GM23338 (cell line): Measurements from ENCODE around the gene FGGY. TPM values are rescaled to one million over a fixed set of nuclear protein-coding genes. Genes with fewer than 3 reads are reported as not detected.

ENCODE experiments used
- ATAC-seq: fragments of 200-7000 bp; cut with Tn5 transposase; 3 replicates; pipeline ENCODE4 v1.9.1; 2020
- DNase-seq: peaks from one replicate; pipeline ENCODE4 v3.0.0-alpha.2; 2015; ENCODE audit warnings: low spot score
- H2AFZ ChIP-seq: fragments of 200-600 bp; sonication (generic); 2 replicates; pipeline ENCODE4 v1.8.0; 2016; ENCODE audit warnings: antibody characterized with exemption, mild to moderate bottlenecking, moderate library complexity
- H3F3A ChIP-seq: fragments of 200-600 bp; sonication (generic); replicated peaks from 2 replicates; pipeline ENCODE4 v1.8.0; 2017; ENCODE audit warnings: antibody characterized with exemption, mixed run types, low read depth
- H3K27ac ChIP-seq: fragments of 200-600 bp; sonication (generic); 2 replicates; pipeline ENCODE4 v1.6.1; 2016; ENCODE audit warnings: low read depth
- H3K27me3 ChIP-seq: fragments of 200-600 bp; sonication (generic); 2 replicates; pipeline ENCODE4 v1.8.0; 2016; ENCODE audit warnings: mild to moderate bottlenecking, mixed run types, moderate library complexity; ENCODE audit not compliant: insufficient read depth
- H3K36me3 ChIP-seq: fragments of 200-600 bp; sonication (generic); 2 replicates; pipeline ENCODE4 v1.8.0; 2016; ENCODE audit warnings: mild to moderate bottlenecking; ENCODE audit not compliant: insufficient read depth
- H3K4me1 ChIP-seq: fragments of 200-600 bp; sonication (generic); 2 replicates; pipeline ENCODE4 v1.8.0; 2016; ENCODE audit warnings: mild to moderate bottlenecking, moderate library complexity; ENCODE audit not compliant: insufficient read depth
- H3K4me2 ChIP-seq: fragments of 200-600 bp; sonication (generic); 2 replicates; pipeline ENCODE4 v1.7.1; 2017; ENCODE audit warnings: mixed run types
- H3K4me3 ChIP-seq: fragments of 200-600 bp; sonication (generic); 2 replicates; pipeline ENCODE4 v1.6.1; 2016; ENCODE audit warnings: mixed run types
- H3K79me2 ChIP-seq: fragments of 200-600 bp; sonication (generic); replicated peaks from 2 replicates; pipeline ENCODE4 v1.8.0; 2017; ENCODE audit warnings: mild to moderate bottlenecking; ENCODE audit not compliant: insufficient read depth
- H3K9me2 ChIP-seq: fragments of 200-600 bp; sonication (generic); 2 replicates; pipeline ENCODE4 v1.8.0; 2017; ENCODE audit not compliant: insufficient read depth
- H4K20me1 ChIP-seq: fragments of 200-600 bp; sonication (generic); replicated peaks from 2 replicates; pipeline ENCODE4 v1.8.0; 2017; ENCODE audit warnings: mild to moderate bottlenecking; ENCODE audit not compliant: insufficient read depth
- H3K27ac Mint-ChIP-seq: 2 replicates; pipeline ENCODE4 v1.8.0; 2020; ENCODE audit warnings: inconsistent platforms, mild to moderate bottlenecking, moderate library complexity, mixed read lengths
- H3K27me3 Mint-ChIP-seq: 3 replicates; pipeline ENCODE4 v1.8.0; 2022; ENCODE audit warnings: low read depth, mild to moderate bottlenecking, moderate library complexity, mixed read lengths, inconsistent platforms; ENCODE audit not compliant: insufficient read depth, poor library complexity
- H3K36me3 Mint-ChIP-seq: 3 replicates; pipeline ENCODE4 v1.8.0; 2021; ENCODE audit warnings: low read depth, mild to moderate bottlenecking, inconsistent platforms, moderate library complexity, mixed read lengths
- H3K4me1 Mint-ChIP-seq: 3 replicates; pipeline ENCODE4 v1.8.0; 2020; ENCODE audit warnings: mild to moderate bottlenecking, inconsistent platforms, mixed read lengths
- H3K4me3 Mint-ChIP-seq: 3 replicates; pipeline ENCODE4 v1.8.0; 2021; ENCODE audit warnings: moderate library complexity, mild to moderate bottlenecking, inconsistent platforms, mixed read lengths
- H3K9me3 Mint-ChIP-seq: 3 replicates; pipeline ENCODE4 v1.8.0; 2020; ENCODE audit warnings: moderate library complexity, mild to moderate bottlenecking, inconsistent platforms, mixed read lengths
- CREB1 ChIP-seq: fragments of 250-450 bp; sonication (Bioruptor Pico); IDR thresholded peaks from 2 replicates; pipeline ENCODE4 v1.5.0; 2020; ENCODE audit warnings: low read depth, mild to moderate bottlenecking, moderate library complexity
- ETS1 ChIP-seq: IDR thresholded peaks from 2 replicates; pipeline ENCODE4 v1.6.1; 2016; ENCODE audit warnings: antibody characterized with exemption
- EZH2 ChIP-seq: fragments of 200-600 bp; sonication (generic); IDR thresholded peaks from one replicate; pipeline ENCODE4 v1.8.0; 2017; ENCODE audit warnings: antibody characterized with exemption, mild to moderate bottlenecking, low read depth; ENCODE audit not compliant: unreplicated experiment
- EZH2phosphoT487 ChIP-seq: fragments of 200-600 bp; sonication (generic); IDR thresholded peaks from one replicate; pipeline ENCODE4 v1.8.1; 2018; ENCODE audit warnings: antibody characterized with exemption; ENCODE audit not compliant: unreplicated experiment
- JUNB ChIP-seq: IDR thresholded peaks from one replicate; pipeline ENCODE4 v1.6.1; 2016; ENCODE audit warnings: antibody characterized with exemption; ENCODE audit not compliant: unreplicated experiment
- NANOG ChIP-seq: IDR thresholded peaks from 2 replicates; pipeline ENCODE4 v1.6.1; 2016; ENCODE audit warnings: antibody characterized with exemption, borderline replicate concordance
- POLR2AphosphoS5 ChIP-seq: IDR thresholded peaks from 2 replicates; pipeline ENCODE4 v1.6.1; 2016; ENCODE audit warnings: antibody characterized with exemption, low read depth
- REST ChIP-seq: IDR thresholded peaks from one replicate; pipeline ENCODE4 v1.6.1; 2018; ENCODE audit warnings: antibody characterized with exemption; ENCODE audit not compliant: unreplicated experiment
- STAT1 ChIP-seq: IDR thresholded peaks from one replicate; pipeline ENCODE4 v1.6.1; 2016; ENCODE audit warnings: antibody characterized with exemption; ENCODE audit not compliant: unreplicated experiment
- ZNF114 ChIP-seq: fragments of 250-450 bp; sonication (Bioruptor Pico); IDR thresholded peaks from 2 replicates; pipeline ENCODE4 v1.5.0; 2020; ENCODE audit warnings: mild to moderate bottlenecking, moderate library complexity
- ZNF331 ChIP-seq: fragments of 250-450 bp; sonication (Bioruptor Pico); IDR thresholded peaks from 2 replicates; pipeline ENCODE4 v1.5.0; 2020; ENCODE audit warnings: low read depth, mild to moderate bottlenecking, moderate library complexity
- ZNF462 ChIP-seq: fragments of 250-450 bp; sonication (Bioruptor Pico); IDR thresholded peaks from 2 replicates; pipeline ENCODE4 v1.5.0; 2020; ENCODE audit warnings: mild to moderate bottlenecking, moderate library complexity
- polyA plus RNA-seq: library from polyadenylated mRNA; unstranded; fragments of >200 nt; fragmentation: Nextera tagmentation; extraction: Ambion mirVana; gene quantifications from 2 replicates; pipeline ENCODE4 v1.2.1, GENCODE V29; 2016
- total RNA-seq: library from RNA; depleted of rRNA; stranded (reverse); fragments of >200 nt; shearing (Covaris generic); gene quantifications from 2 replicates; pipeline ENCODE4 v1.2.3, GENCODE V29; 2014
- TF ChIP-seq, protein P1 (sequence below), 2 experiments: fragments of 200-600 bp in 1 of 2; sonication (generic) in 1 of 2; conservative IDR thresholded peaks; 2 replicates each; pipeline versions ENCODE4 v1.5.1 to v1.6.1; 2016 to 2017; ENCODE audit warnings: antibody characterized with exemption in 2 of 2, low read depth in 2 of 2, mild to moderate bottlenecking in 2 of 2, moderate library complexity in 1 of 2

Gene FGGY
- total and polyA plus RNA-seq, 2 experiments from 2014 or later: 10.9 to 21.4 TPM

GRCh38 chr1:59294423-59294822 lies 2.5 kb upstream of the FGGY start:
- TF ChIP-seq STAT1: no peak
- TF ChIP-seq NANOG: no peak
- TF ChIP-seq, protein P1, sequence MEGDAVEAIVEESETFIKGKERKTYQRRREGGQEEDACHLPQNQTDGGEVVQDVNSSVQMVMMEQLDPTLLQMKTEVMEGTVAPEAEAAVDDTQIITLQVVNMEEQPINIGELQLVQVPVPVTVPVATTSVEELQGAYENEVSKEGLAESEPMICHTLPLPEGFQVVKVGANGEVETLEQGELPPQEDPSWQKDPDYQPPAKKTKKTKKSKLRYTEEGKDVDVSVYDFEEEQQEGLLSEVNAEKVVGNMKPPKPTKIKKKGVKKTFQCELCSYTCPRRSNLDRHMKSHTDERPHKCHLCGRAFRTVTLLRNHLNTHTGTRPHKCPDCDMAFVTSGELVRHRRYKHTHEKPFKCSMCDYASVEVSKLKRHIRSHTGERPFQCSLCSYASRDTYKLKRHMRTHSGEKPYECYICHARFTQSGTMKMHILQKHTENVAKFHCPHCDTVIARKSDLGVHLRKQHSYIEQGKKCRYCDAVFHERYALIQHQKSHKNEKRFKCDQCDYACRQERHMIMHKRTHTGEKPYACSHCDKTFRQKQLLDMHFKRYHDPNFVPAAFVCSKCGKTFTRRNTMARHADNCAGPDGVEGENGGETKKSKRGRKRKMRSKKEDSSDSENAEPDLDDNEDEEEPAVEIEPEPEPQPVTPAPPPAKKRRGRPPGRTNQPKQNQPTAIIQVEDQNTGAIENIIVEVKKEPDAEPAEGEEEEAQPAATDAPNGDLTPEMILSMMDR (conservative IDR thresholded peaks at IDR 0.05; ENCODE audit: low read depth in 2 of 2): no peak
- TF ChIP-seq CREB1 (CRISPR knock-in tag): no peak
- no peak for TF ChIP-seq ZNF331
- TF ChIP-seq ETS1: no peak
- TF ChIP-seq EZH2: no peak
- no peak for TF ChIP-seq ZNF114 (CRISPR knock-in tag)
- TF ChIP-seq REST: no peak
- TF ChIP-seq ZNF462 (CRISPR knock-in tag): no peak
- no peak for TF ChIP-seq POLR2AphosphoS5
- no peak for TF ChIP-seq EZH2phosphoT487
- TF ChIP-seq JUNB: no peak
- Mint-ChIP-seq H3K4me1 (peaks cover 22% of the 10 kb centered on the region), H3K36me3 (peaks cover 5% of the 10 kb centered on the region; the same call in 2 of the 3 replicates), H3K9me3 (no peaks in the 10 kb centered on the region; the same call in 1 of the 3 replicates), H3K27me3 (no peaks in the 10 kb centered on the region), H3K4me3 (no peak overlapping the region), H3K27ac (no peak overlapping the region)
- no peak overlapping the region for H3K4me3 ChIP-seq
- no peaks in the 10 kb centered on the region for H3K79me2 ChIP-seq
- H3K4me1 ChIP-seq: peaks cover 23% of the 10 kb centered on the region
- ATAC-seq (no peak), DNase-seq (no peak)
- H3K27me3 ChIP-seq: 0 out of 2 replicates have a peak, but pooled peaks cover 5% of the 10 kb centered on the region
- H3K27ac ChIP-seq: no peak overlapping the region
- H4K20me1 ChIP-seq: no peaks in the 10 kb centered on the region
- no peak overlapping the region for H2AFZ ChIP-seq
- H3K4me2 ChIP-seq: no peak overlapping the region
- no peaks in the 10 kb centered on the region for H3K36me3 ChIP-seq
- H3F3A ChIP-seq: 0 out of 2 replicates have a peak, but pooled peaks cover 8% of the 10 kb centered on the region
- H3K9me2 ChIP-seq: no peaks in the 10 kb centered on the region; the same call in 1 of the 2 replicates
